GM12891 (cell line): ENCODE data around the gene CBX2.

Source experiments
- PAX5 ChIP-seq: IDR thresholded peaks from 2 replicates; pipeline ENCODE4 v1.6.1; 2011; ENCODE audit warnings: low read length, moderate library complexity, mild to moderate bottlenecking; ENCODE audit not compliant: insufficient read depth, severe bottlenecking
- POLR2A ChIP-seq: IDR thresholded peaks from 2 replicates; pipeline ENCODE4 v1.6.1; 2011; ENCODE audit warnings: low read depth, low read length, control low read depth
- POLR2AphosphoS5 ChIP-seq: IDR thresholded peaks from 2 replicates; pipeline ENCODE4 v1.6.1; 2011; ENCODE audit warnings: low read depth, low read length, control low read depth
- POU2F2 ChIP-seq: IDR thresholded peaks from 2 replicates; pipeline ENCODE4 v1.6.1; 2011; ENCODE audit warnings: low read depth, mild to moderate bottlenecking, control low read depth, low read length, moderate library complexity
- SPI1 ChIP-seq: IDR thresholded peaks from 2 replicates; pipeline ENCODE4 v1.6.1; 2011; ENCODE audit warnings: low read depth, low read length, control low read depth
- TAF1 ChIP-seq: IDR thresholded peaks from 2 replicates; pipeline ENCODE4 v1.6.1; 2011; ENCODE audit warnings: low read depth, low read length, control low read depth

DNA sequence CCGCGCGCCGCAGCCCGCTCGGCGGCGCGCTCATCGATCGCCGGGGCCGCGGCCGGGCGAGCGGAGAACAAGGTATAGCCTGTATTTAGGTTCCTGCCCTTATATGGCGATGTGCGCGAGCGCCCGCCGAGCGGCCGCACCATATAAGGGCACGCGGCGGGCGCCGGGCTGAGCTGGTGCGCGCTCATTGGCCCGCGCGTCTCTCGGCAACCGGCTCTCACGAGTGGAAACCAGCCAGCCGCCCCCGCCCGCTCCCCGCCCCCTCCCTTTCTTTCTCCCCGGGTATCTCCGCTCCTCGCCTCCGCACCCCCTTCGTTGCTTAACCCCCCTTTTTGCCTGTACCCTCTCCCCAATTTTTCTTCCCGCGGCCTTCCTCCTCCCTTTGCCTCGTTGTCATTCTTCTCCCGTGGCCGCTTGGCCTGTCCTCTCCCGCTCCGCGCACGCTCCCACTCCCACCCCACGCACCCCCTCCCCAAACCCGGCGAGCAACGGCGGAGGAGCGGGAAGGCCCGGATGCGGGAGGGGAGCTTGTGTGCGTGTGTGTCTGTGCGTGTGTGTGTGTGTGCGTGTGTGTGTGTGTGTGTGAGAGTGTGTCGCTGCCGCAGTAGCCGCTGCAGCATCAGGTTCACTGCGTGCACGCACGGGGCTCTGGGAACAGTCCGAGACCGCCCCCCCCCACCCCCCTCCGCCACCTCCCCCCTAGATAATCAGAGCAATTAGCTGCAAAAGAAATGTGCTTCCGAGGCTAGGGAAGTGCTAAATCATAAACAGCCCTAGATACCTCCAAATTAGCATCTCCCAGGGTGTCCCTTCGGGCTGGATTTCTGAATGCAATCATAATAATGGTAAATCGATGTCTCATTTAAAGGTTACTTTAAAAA is 32.4 kb downstream of the CBX2 start:
- TF ChIP-seq POLR2A: no peak
- no peak for TF ChIP-seq POLR2AphosphoS5
- TF ChIP-seq PAX5: no peak
- TF ChIP-seq TAF1: no peak
- TF ChIP-seq POU2F2: no peak
- no peak for TF ChIP-seq SPI1
